ENCODE data around the gene TMEM120B.
"Not testable (repeated sequence)": the region's sequence is repeated elsewhere in the genome, so short reads cannot be mapped to it uniquely, and the experiment has no call there.

The TMEM120B gene

GRCh38 chr12:121745545-121745944 lies 33.0 kb downstream of the TMEM120B start:
- DNase-seq (ENCODE audit: low read depth): not testable (repeated sequence)

- DNase-seq (ENCODE audit: low read depth): no peak
Measured at GRCh38 chr12:121748218-121748570, 35.6 kb downstream of the TMEM120B start.

GRCh38 chr12:121748571-121749265 lies 36.2 kb downstream of the TMEM120B start:
- DNase-seq (ENCODE audit: low read depth): no peak

GRCh38 chr12:121749267-121749666 lies 36.7 kb downstream of the TMEM120B start:
- no peak for DNase-seq (ENCODE audit: low read depth)

- DNase-seq (ENCODE audit: low read depth): no peak
Measured at GRCh38 chr12:121750507-121750955, 38.0 kb downstream of the TMEM120B start.

GRCh38 chr12:121751034-121751433 lies 38.5 kb downstream of the TMEM120B start:
- no peak for DNase-seq (ENCODE audit: low read depth)

GRCh38 chr12:121751749-121752351 lies 39.3 kb downstream of the TMEM120B start:
- DNase-seq (ENCODE audit: low read depth): no peak

GRCh38 chr12:121753844-121754264 lies 41.3 kb downstream of the TMEM120B start:
- no peak for DNase-seq (ENCODE audit: low read depth)

GRCh38 chr12:121754836-121755235 lies 42.3 kb downstream of the TMEM120B start:
- no peak for DNase-seq (ENCODE audit: low read depth)

- DNase-seq (ENCODE audit: low read depth): no peak
Measured at GRCh38 chr12:121755591-121755990, 43.0 kb downstream of the TMEM120B start.

GRCh38 chr12:121758536-121758935 lies 46.0 kb downstream of the TMEM120B start:
- DNase-seq (ENCODE audit: low read depth): not testable (repeated sequence)

GRCh38 chr12:121762269-121762668 lies 49.7 kb downstream of the TMEM120B start:
- DNase-seq (ENCODE audit: low read depth): no peak

GRCh38 chr12:121764808-121765207 lies 52.3 kb downstream of the TMEM120B start:
- no peak for DNase-seq (ENCODE audit: low read depth)

GRCh38 chr12:121765573-121765972 lies 53.0 kb downstream of the TMEM120B start:
- no peak for DNase-seq (ENCODE audit: low read depth)

- DNase-seq (ENCODE audit: low read depth): no peak
Measured at GRCh38 chr12:121766290-121767039, 53.9 kb downstream of the TMEM120B start.

- DNase-seq (ENCODE audit: low read depth): no peak
Measured at GRCh38 chr12:121767525-121768016, 55.0 kb downstream of the TMEM120B start.

GRCh38 chr12:121769297-121769830 lies 56.8 kb downstream of the TMEM120B start:
- no peak for DNase-seq (ENCODE audit: low read depth)

GRCh38 chr12:121769831-121770301 lies 57.3 kb downstream of the TMEM120B start:
- DNase-seq (ENCODE audit: low read depth): no peak

- DNase-seq (ENCODE audit: low read depth): no peak
Measured at GRCh38 chr12:121770388-121770787, 57.8 kb downstream of the TMEM120B start.

GRCh38 chr12:121770813-121771625 lies 58.5 kb downstream of the TMEM120B start:
- DNase-seq (ENCODE audit: low read depth): no peak

GRCh38 chr12:121773011-121773777 lies 60.6 kb downstream of the TMEM120B start:
- peak; percentile 63 for DNase-seq (ENCODE audit: low read depth)

All from stimulated activated CD8-positive, alpha-beta memory T cell treated with anti-CD3 and anti-CD28 coated beads, Interleukin-12 subunit alpha, Interleukin-12 subunit beta, amount 100 ng/mL, for 1 hour (primary cell).